Measurements from ENCODE around the gene MAP2K5. TPM values are rescaled to one million over a fixed set of nuclear protein-coding genes. Genes with fewer than 3 reads are reported as not detected.
"Not testable (repeated sequence)": the region's sequence is repeated elsewhere in the genome, so short reads cannot be mapped to it uniquely, and the experiment has no call there.

MAP2K5 gene
- polyA plus RNA-seq, 2 of the 4 experiments (the other 2 are of a cell fraction) = 7.8 to 11.0 TPM

GRCh38 chr15:67660874-67661606, 118.5 kb downstream of the MAP2K5 start (continued):
- TF ChIP-seq, protein P1, sequence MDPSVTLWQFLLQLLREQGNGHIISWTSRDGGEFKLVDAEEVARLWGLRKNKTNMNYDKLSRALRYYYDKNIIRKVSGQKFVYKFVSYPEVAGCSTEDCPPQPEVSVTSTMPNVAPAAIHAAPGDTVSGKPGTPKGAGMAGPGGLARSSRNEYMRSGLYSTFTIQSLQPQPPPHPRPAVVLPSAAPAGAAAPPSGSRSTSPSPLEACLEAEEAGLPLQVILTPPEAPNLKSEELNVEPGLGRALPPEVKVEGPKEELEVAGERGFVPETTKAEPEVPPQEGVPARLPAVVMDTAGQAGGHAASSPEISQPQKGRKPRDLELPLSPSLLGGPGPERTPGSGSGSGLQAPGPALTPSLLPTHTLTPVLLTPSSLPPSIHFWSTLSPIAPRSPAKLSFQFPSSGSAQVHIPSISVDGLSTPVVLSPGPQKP (IDR thresholded peaks at IDR 0.05; ENCODE audit: low read depth, low read length) = no peak
- TF ChIP-seq HEYL (CRISPR knock-in tag; IDR thresholded peaks at IDR 0.05) = no peak
- TF ChIP-seq ESRRA (IDR thresholded peaks at IDR 0.05; ENCODE audit: borderline replicate concordance, low read length) = no peak
- TF ChIP-seq, protein P2, sequence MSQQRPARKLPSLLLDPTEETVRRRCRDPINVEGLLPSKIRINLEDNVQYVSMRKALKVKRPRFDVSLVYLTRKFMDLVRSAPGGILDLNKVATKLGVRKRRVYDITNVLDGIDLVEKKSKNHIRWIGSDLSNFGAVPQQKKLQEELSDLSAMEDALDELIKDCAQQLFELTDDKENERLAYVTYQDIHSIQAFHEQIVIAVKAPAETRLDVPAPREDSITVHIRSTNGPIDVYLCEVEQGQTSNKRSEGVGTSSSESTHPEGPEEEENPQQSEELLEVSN (IDR thresholded peaks at IDR 0.05; ENCODE audit: borderline replicate concordance, low read depth) = no peak

DNA sequence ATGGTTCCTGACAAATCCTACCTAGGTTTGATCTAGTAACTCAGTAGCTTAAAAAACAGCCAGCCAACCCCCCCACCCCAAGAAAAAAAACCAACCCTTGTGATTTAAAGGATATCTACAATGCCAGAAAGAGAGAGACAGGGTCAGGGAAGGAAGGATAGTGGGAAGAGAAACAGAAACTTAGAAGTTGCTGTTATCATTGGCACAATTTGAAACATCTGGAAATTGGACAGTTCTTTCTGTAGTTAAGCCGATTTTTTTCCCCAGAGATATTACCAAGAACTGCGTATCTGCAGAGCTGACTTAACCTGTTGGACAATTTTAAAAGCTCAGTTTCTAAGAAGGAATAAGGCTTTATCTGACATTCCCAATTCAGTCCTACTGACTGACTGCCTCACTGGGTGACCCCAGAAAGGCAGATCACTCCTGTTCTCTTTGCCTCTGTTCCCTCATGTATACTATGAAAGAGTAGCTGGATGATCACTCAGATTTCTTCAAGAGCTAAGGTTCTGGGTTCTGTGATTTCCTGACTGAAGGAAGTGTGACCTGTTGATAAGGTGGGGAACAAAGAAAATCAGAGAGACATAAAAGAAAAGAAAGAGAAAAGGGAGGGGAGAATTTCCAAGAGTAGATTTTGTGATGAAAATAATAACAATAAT, 128.3 kb downstream of the MAP2K5 start:
- no peak for FAIRE-seq
- no peak overlapping the region for H3K27ac ChIP-seq
- ATAC-seq = no peak
- TF ChIP-seq FOSL2 (IDR thresholded peaks at IDR 0.05) (no peak), FOSL2 (CRISPR knock-in tag; IDR thresholded peaks at IDR 0.05) (no peak), SREBF2 (IDR thresholded peaks at IDR 0.05) (no peak), SMC3 (IDR thresholded peaks at IDR 0.05) (no peak), POLR2A (IDR thresholded peaks at IDR 0.05; ENCODE audit: low read length) (no peak), ZNF302 (CRISPR knock-in tag; IDR thresholded peaks at IDR 0.05) (no peak), TP53 (CRISPR knock-in tag; IDR thresholded peaks at IDR 0.05) (no peak), PBX3 (IDR thresholded peaks at IDR 0.05) (no peak)
- TF ChIP-seq, protein P3, sequence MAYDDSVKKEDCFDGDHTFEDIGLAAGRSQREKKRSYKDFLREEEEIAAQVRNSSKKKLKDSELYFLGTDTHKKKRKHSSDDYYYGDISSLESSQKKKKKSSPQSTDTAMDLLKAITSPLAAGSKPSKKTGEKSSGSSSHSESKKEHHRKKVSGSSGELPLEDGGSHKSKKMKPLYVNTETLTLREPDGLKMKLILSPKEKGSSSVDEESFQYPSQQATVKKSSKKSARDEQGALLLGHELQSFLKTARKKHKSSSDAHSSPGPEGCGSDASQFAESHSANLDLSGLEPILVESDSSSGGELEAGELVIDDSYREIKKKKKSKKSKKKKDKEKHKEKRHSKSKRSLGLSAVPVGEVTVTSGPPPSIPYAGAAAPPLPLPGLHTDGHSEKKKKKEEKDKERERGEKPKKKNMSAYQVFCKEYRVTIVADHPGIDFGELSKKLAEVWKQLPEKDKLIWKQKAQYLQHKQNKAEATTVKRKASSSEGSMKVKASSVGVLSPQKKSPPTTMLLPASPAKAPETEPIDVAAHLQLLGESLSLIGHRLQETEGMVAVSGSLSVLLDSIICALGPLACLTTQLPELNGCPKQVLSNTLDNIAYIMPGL (CRISPR knock-in tag; IDR thresholded peaks at IDR 0.05; ENCODE audit: borderline replicate concordance) = no peak
- WGBS (ENCODE audit: missing lambda C conversion rate) = 90% methylated on average over 2 of the region's 2 CpGs
- ChIA-PET POLR2A (no interaction called here), CTCF (interaction anchor here (0.8 to 1.1 kb wide), 4 partner anchors 9 to 214 kb away, joined by 3 to 4 read pairs (median 3); no protein-coding TSS in a partner anchor)
- no peak for DNase-seq (ENCODE audit: low read depth in 1 of 2, low spot score in 1 of 2)
- H3K4me3 ChIP-seq = no peak overlapping the region
- no peaks in the 10 kb centered on the region for H3K4me1 ChIP-seq
- H3K9me3 ChIP-seq = no peaks in the 10 kb centered on the region
- H3K4me2 ChIP-seq = no peak overlapping the region

DNA sequence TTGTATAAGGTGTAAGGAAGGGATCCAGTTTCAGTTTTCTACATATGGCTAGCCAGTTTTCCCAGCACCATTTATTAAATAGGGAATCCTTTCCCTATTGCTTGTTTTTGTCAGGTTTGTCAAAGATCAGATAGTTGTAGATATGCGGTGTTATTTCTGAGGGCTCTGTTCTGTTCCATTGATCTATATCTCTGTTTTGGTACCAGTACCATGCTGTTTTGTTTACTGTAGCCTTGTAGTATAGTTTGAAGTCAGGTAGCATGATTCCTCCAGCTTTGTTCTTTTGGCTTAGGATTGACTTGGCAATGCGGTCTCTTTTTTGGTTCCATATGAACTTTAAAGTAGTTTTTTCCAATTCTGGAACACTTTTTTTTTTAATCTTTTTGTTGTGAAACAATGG, 130.3 kb downstream of the MAP2K5 start:
- H3K9me3 ChIP-seq; H3K4me3 ChIP-seq; DNase-seq (ENCODE audit: low read depth in 1 of 2, low spot score in 1 of 2); FAIRE-seq; H3K4me1 ChIP-seq; H3K27ac ChIP-seq; POLR2A ChIA-PET; ATAC-seq; H3K4me2 ChIP-seq: not testable (repeated sequence)
- CTCF ChIA-PET = interaction anchor here (0.6 to 0.7 kb wide), 2 partner anchors 23 to 215 kb away, joined by 3 to 4 read pairs; no protein-coding TSS in a partner anchor
- 92% methylated on average over 2 of the region's 2 CpGs for WGBS (ENCODE audit: missing lambda C conversion rate)

- ChIA-PET POLR2A (no interaction called here), CTCF (interaction anchor here (0.6 to 1.2 kb wide), 3 partner anchors 13 to 1573 kb away, joined by 3 to 5 read pairs (median 3); no protein-coding TSS in a partner anchor)
- WGBS (ENCODE audit: missing lambda C conversion rate) = 87% methylated on average over 3 of the region's 3 CpGs
- no peak overlapping the region for H3K4me3 ChIP-seq
- TF ChIP-seq HEYL (CRISPR knock-in tag; IDR thresholded peaks at IDR 0.05) = no peak
- no peak for TF ChIP-seq KDM1A (IDR thresholded peaks at IDR 0.05; ENCODE audit: low read depth)
- TF ChIP-seq PHF8 (IDR thresholded peaks at IDR 0.05; ENCODE audit: borderline replicate concordance, low read depth) = no peak
- DNase-seq (ENCODE audit: low read depth in 1 of 2, low spot score in 1 of 2) = no peak
- ATAC-seq = no peak
- no peak for FAIRE-seq
- H3K4me2 ChIP-seq = no peak overlapping the region
- H3K9me3 ChIP-seq = no peaks in the 10 kb centered on the region
- H3K27ac ChIP-seq = no peak overlapping the region
- H3K4me1 ChIP-seq = no peaks in the 10 kb centered on the region
Measured at GRCh38 chr15:67674983-67675382, 132.5 kb downstream of the MAP2K5 start.
